T-helper 2 cell treated with Interferon-gamma antibody and Interleukin-4, amounts not matched to agents 100 ng/mL and 5 ng/mL, for 36 hours (primary cell): Measurements from ENCODE around the gene ANKRD53. TPM values are rescaled to one million over a fixed set of nuclear protein-coding genes. Genes with fewer than 3 reads are reported as not detected.

Experiments
- intact Hi-C: fragments of 100-400 bp; cut with micrococcal nuclease; formaldehyde crosslinking; loops from one replicate; pipeline ENCODE4 v1.15.1; 2023
- total RNA-seq: library from RNA; stranded (reverse); gene quantifications from 2 replicates; pipeline ENCODE4 v1.2.3, GENCODE V29; 2022

Gene ANKRD53
- total RNA-seq, 1 donor from 2014 or later, result not detected

GRCh38 chr2:70962885-70963878 is 15.2 kb upstream of the ANKRD53 start:
- intact Hi-C loops, result no loop called here

- intact Hi-C loops, result loop anchor here (2.0 kb wide), 1 partner anchor 31 kb away; the partner anchor contains the start of gene TEX261
Observed at GRCh38 chr2:70964133-70964532, 14.3 kb upstream of the ANKRD53 start.

GRCh38 chr2:70964596-70965386 is 13.6 kb upstream of the ANKRD53 start:
- intact Hi-C loops, result loop anchor here (1.0 to 2.0 kb wide), 2 partner anchors 13 to 30 kb away; partner anchors contain the start of gene TEX261

GRCh38 chr2:70965506-70965905 is 12.9 kb upstream of the ANKRD53 start:
- intact Hi-C loops, result loop anchor here (1.0 to 2.0 kb wide), 2 partner anchors 12 to 29 kb away; partner anchors contain the start of gene TEX261

GRCh38 chr2:70966681-70967080 is 11.7 kb upstream of the ANKRD53 start:
- intact Hi-C loops, result no loop called here

- intact Hi-C loops, result no loop called here
Observed at GRCh38 chr2:70967189-70967588, 11.2 kb upstream of the ANKRD53 start.

GRCh38 chr2:70974592-70974991 is 3.8 kb upstream of the ANKRD53 start:
- intact Hi-C loops, result no loop called here

GRCh38 chr2:70975237-70975636 is 3.2 kb upstream of the ANKRD53 start:
- intact Hi-C loops, result no loop called here

- intact Hi-C loops, result loop anchor here (1.0 to 2.0 kb wide), 3 partner anchors 12 to 91 kb away; partner anchors contain the start of genes NAGK and TEX261
Observed at GRCh38 chr2:70977605-70978205, 725 bp upstream of the ANKRD53 start.

GRCh38 chr2:70979180-70979488 is 704 bp downstream of the ANKRD53 start:
- intact Hi-C loops, result no loop called here

- intact Hi-C loops, result no loop called here
Observed at GRCh38 chr2:70979626-70980025, 1.2 kb downstream of the ANKRD53 start.

- intact Hi-C loops, result no loop called here
Observed at GRCh38 chr2:70981421-70981820, 3.0 kb downstream of the ANKRD53 start.

- intact Hi-C loops, result no loop called here
Observed at GRCh38 chr2:70981866-70982810, 3.7 kb downstream of the ANKRD53 start.

- intact Hi-C loops, result no loop called here
Observed at GRCh38 chr2:70982971-70983370, 4.5 kb downstream of the ANKRD53 start.

- intact Hi-C loops, result loop anchor here (2.0 kb wide), 1 partner anchor 17 kb away; no protein-coding TSS in a partner anchor
Observed at GRCh38 chr2:70983506-70984227, 5.2 kb downstream of the ANKRD53 start.

- intact Hi-C loops, result loop anchor here (2.0 kb wide), 1 partner anchor 17 kb away; no protein-coding TSS in a partner anchor
Observed at GRCh38 chr2:70984228-70984575, 5.8 kb downstream of the ANKRD53 start.

- intact Hi-C loops, result loop anchor here (1.0 to 2.0 kb wide), 2 partner anchors 11 to 16 kb away; no protein-coding TSS in a partner anchor
Observed at GRCh38 chr2:70984576-70985282, 6.3 kb downstream of the ANKRD53 start.

GRCh38 chr2:70985283-70985688 is 6.9 kb downstream of the ANKRD53 start:
- intact Hi-C loops, result loop anchor here (1.0 to 2.0 kb wide), 2 partner anchors 10 to 16 kb away; no protein-coding TSS in a partner anchor

- intact Hi-C loops, result loop anchor here (1.0 to 2.0 kb wide), 2 partner anchors 9 to 15 kb away; no protein-coding TSS in a partner anchor
Observed at GRCh38 chr2:70985956-70986355, 7.5 kb downstream of the ANKRD53 start.
